Vagina (tissue), 2 donors: ENCODE results near the gene HEXIM1.

Source experiments
- CTCF ChIP-seq, 3 experiments: fragments of 450-650 bp in 2 of 3; fragments of 200-600 bp in 1 of 3; sonication (generic) in 1 of 3; IDR thresholded peaks; one replicate each; pipeline ENCODE4 v1.5.1; 2017 to 2019; ENCODE audit warnings: antibody characterized with exemption in 3 of 3, mild to moderate bottlenecking in 2 of 3, moderate library complexity in 2 of 3
- POLR2A ChIP-seq, 2 donors: fragments of 450-650 bp; IDR thresholded peaks; one replicate each; pipeline ENCODE4 v1.6.1; 2017; ENCODE audit warnings: antibody characterized with exemption in 2 of 2, mild to moderate bottlenecking in 2 of 2, moderate library complexity in 2 of 2
- POLR2AphosphoS5 ChIP-seq, 2 donors: sonication (generic); formaldehyde crosslinking; IDR thresholded peaks; one replicate each; pipeline ENCODE4 v1.9.0; 2017; ENCODE audit warnings: antibody characterized with exemption in 2 of 2, mild to moderate bottlenecking in 2 of 2, low read depth in 1 of 2; ENCODE audit not compliant: insufficient read depth in 1 of 2

DNA sequence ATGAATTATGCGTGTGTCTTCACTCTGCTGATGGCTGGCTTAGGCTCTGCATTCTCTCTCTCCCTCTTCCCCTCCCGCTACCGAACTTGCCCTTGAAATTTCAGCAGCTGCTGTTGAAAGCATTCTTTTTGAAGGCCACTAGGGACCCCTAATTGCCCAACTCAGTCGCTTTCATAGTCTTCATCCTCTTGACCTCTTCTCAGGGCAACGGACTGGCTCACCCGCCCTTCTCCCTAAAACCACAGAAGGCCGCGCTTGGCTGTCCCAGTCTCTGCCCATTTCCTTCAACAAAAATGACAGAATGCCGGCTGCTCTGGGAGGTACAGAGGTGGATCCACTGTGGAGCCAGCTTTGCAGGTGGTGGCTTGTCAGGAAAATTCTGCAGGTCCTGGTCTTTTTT is 52.4 kb downstream of the HEXIM1 start:
- TF ChIP-seq CTCF (IDR thresholded peaks at IDR 0.05) (no peak), POLR2A (IDR thresholded peaks at IDR 0.05) (no peak), POLR2AphosphoS5 (IDR thresholded peaks at IDR 0.05; ENCODE audit: insufficient read depth in 1 of 2, low read depth in 1 of 2) (no peak)
